GDM1 (cell line): Measurements from ENCODE around the gene TRIO.
"Not testable (repeated sequence)": the region's sequence is repeated elsewhere in the genome, so short reads cannot be mapped to it uniquely, and the experiment has no call there.

ENCODE experiments used
- DNase-seq: peaks from one replicate; lab custom pipeline; 2025; lab: John Stamatoyannopoulos, UW

TRIO gene

DNA sequence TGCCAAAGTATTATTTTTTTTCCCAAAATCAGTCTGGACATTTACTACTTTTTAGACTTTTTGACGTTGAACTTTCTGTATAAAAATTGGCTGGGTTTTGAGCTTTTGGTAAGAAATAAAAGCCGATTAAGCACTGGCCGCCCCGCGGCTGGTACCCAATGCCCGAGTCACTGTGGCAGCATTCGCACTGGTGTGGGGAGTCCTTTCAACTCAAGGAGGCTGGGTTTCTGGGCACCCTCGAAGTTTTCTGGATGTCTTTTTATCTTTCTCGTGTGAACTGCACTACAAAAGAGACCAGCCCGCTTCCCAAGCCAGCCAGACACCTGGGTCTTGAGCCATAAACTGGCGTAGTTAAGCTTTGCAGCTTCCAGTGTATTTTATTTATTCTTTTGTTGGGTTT, 366.4 kb downstream of the TRIO start:
- no peak for DNase-seq

DNA sequence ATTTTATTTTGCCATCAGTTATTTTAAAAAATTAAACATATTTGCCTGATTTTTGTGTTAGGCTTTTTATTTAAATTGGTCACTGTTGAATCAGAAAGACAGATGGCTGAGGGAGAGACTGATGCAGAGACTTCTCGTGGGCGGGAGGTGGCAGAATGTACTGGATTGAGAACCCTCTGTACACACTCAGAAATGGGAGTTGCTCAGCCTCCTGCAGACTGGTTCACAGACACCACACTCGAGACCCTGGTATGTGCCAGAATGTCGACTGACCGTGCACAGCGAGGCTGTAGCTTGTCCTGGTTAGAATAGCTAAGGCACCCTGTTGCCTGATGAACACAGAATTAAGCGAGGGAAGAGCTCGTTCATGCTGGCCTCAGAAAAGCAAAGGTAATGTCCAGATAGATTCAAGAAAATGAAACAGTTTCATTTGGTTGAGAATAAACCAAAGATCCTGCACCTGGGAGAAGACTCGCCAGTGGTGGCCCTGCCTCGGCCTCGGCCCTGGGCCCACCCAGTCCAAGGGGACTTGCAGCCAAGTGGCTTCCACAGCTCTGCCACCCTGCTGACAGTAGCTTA, 367.1 kb downstream of the TRIO start:
- DNase-seq: no peak

DNA sequence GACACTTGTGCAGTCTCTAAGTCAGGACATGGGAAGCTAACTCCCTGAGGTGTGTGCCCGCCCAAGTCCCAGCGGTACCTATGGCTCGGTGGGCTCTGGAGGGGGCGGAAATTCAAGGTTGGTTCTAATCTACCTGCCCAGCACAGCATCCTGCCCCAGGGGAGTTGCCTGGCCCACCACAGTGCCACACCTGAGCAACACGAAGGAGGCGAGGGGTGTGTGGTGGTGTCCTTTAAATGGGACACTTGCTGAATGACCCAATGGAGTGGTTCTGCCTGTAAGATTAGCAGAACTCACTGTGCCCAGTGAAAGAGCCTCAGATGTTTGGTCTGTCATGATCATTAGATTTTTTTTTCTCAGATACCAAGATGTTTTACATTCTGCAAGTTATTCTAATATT, 367.7 kb downstream of the TRIO start:
- DNase-seq: no peak

DNA sequence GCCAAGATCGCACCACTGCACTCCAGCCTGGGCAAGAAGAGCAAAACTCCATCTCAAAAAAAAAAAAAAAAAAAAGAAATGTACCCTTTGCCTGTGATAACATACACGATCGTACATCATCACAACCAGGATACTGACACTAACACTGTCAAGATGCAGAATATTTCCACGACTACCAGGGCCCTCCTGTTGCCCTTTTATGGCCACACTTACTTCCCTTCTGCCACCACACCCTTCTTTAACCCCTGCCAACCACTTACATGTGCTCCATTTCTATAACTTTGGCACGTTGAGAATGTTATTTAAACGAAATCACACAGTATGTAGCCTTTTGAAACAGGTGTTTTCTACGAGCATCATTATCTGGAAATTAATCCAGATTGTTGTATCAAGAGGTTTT, 369.4 kb downstream of the TRIO start:
- no peak for DNase-seq

DNA sequence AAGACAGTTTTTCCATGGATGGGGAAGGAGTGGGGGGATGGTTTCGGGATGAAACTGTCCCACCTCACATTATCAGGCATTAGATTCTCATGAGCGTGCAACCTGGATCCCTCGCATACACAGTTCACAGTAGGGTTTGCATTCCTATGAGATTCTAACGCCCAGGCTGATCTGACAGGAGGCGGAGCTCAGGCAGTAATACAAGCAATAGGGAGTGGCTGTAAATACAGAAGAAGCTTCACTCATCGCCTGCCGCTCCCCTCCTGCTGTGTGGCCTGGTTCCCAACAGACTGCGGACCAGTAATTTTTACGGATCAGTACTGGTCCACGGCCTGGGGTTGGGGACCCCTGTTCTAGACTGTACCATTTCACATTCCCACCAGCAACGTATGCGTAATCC, 370.1 kb downstream of the TRIO start:
- no peak for DNase-seq

DNA sequence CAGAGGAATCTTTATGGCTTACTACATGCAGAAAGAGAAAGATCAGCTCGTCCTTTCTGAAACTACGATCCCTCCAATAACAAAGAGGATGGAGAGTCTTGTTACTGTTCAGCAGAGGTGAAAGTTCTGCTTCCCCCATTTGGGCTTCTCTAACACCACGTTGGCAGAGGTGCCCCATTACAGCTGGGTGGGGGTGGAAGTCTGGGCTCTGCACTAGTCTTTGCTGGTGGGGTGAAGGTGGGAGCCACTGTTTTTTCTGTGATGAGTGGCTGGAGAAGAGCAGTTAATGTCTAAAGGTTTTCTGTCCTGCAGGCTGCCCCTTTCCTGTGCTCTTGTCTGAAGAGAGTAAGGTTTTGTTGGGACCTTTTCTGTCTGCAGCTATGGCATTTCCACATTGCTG, 373.8 kb downstream of the TRIO start:
- DNase-seq: no peak

DNA sequence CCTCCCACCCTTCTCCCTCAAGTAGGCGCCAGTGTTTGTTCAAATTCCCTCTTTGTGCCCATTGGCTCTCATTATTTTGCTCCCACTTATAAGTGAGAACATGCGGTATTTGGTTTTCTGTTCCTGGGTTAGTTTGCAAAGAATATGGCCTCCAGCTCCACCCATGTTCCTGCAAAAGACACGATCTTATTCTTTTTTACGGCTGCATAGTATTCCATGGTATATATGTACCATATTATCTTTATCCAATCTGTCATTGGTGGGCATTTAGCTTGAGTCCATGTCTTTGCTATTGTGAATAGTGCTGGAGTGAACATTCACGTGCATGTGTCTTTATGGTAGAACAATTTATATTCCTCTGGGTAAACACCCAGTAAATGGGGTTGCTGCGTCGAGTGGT, 375.5 kb downstream of the TRIO start:
- no peak for DNase-seq

DNA sequence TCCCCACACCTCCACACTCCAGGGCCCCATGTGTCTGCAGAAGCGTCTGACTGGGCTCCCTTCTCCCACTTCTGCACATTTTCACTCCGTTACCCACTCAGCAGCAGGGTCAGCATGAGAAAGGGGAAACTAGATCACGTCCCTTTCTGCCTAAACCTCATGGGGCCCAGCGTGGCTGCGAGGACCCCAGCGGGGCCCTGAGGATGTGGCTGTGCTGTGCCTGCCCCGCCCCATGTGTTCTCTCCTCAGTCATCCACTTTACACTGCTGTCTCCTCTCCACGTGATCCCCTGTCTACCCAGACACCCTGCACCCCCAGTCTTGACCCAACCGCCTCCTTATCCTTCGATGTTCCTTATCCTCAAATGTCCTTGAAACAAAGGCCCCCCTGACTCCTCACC, 378.6 kb downstream of the TRIO start:
- DNase-seq: no peak

DNA sequence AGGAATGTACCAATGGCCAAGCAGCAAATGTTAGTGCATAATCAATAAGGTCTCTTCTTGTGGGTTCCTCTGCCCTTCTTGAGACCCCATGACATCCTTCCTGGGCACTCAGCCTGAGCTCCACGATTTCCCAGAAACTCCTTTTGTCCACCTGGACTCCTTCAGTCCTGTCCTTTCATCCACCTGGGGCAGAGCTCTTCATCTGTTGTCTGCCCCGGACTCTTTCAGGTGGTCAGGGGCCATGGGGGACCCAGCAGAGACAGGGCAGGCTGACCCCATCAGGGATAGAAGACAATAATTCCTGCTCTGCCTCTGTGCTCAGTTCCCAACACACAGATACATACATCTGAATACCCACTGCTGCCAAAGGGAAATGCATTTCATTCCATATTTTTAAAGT, 379.6 kb downstream of the TRIO start:
- DNase-seq: no peak

DNA sequence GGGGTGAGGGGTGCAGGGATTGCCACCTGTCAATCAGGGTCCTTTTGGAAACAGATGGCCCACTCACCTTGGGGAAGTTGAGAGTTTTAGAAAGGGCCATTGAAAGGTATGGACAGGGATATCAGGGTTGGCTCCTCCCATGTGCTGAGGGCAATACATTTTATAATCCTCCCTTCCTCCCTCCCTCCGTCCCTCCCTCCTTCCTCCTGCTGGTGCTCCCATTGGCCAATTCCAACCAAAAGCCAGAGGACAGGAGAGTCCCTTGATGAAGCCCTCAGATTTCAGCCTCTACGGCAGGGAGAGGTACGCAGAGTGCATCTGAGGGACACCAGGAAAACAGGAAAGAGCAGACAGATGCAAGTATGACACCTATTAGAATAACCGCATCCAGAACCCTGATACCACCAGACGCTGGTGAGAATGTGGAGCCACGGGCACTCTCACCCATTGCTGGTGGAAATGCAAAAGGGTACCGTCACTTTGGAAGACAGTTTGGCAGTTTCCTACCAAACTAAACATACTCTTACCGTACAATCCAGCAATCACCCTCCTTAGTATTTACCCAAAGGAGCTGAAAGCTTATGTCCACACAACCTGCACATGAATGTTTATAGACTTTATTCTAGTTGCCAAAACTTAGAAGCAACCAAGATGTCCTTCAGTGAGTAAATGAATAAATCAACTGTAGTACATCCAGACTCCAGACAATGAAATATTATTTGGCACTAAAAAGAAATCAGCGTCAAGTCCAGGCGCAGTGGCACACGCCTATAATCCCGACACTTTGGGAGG, 380.3 kb downstream of the TRIO start:
- no peak for DNase-seq

DNA sequence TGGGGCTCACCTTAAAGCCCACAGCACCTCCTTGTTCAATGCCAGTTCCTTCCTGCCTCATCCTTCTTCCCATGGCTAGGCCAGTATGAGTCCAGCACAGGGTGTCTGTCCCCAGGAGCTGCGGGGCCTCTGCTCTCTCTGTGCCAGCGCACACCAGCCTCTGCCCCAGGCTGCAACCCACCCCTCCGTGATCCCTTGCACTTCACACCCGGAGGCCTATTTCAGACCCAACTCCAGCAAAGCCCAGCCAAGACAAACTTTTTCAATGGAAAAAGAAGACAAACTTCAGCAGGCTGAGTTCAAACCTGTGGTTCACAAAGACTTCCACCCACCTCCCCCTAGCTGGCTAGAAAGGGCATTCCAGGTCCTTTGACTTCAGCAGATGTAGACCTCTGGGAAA, 382.3 kb downstream of the TRIO start:
- no peak for DNase-seq

DNA sequence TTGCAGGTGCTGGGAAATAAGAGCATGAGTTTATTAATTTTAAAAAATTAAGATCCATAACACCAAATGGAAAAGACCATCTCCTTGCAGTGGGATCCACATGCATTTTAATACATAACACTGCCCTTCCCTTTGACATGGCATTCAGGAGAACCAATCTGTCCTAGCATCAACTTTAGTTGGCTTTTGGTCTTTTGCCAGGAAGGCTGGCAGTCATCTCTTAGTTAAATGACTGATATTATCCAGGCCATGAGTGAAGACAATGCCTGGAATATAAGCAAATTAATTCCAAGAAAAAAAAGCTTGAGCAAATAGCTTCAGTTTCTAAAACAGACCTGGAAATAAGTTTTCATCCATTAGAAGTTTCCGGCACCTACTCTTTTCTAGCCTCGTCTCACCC, 383.4 kb downstream of the TRIO start:
- DNase-seq: no peak

DNA sequence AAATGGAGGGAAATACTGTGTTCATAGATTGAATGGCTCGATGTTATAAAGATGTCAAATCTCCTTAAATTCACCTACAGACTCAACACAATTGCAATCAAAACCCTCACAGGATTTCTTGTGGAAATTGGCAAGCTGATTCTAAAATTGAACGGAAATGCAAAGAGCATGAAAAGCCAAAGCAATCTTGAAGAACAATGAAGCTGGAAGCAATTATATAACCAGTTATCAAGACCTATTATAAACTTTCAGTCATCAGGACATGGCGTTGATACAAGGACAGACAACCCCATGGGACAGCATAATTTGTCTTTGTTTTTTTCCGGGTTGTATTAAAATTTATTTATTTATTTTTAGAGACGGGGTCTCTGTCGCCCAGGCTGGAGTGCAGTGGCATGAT, 385.0 kb downstream of the TRIO start:
- DNase-seq: no peak

DNA sequence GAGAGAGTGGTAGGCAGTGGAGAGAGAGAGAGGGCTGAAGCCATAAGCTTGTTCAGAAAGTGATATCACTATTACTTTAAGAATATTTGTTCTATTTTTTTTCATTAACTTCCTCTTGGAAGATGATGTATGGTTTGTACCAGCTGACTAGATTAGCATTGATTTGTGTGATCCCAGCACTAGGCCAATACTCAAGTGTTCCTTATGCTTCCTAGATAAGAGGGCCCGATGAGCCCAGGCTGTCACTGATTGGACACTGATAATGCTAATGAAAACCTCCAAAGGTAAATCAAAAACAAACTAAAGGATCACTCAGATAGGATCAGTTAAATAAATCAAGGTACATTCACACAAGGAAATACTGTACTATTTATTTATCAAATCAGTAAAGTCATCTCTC, 385.8 kb downstream of the TRIO start:
- no peak for DNase-seq

DNA sequence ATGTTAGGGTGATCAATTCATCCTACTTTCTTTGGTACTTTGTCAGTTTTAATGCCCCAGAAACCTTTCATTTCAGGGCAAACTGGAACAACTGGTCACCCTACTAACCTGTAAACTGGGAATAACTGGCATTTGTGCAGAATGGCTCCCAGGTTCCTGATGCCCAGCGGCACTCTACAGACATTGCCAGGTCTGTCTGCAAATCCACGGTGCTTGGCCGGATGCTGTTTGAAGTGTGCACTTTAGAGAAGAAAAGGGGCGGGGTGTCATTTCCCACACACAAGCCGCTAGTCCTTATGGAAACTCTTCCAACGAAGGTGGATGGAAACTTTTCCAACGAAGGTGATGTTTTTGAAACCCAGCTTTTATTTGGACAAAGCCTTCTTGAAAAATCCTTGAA, 388.5 kb downstream of the TRIO start:
- DNase-seq: no peak

DNA sequence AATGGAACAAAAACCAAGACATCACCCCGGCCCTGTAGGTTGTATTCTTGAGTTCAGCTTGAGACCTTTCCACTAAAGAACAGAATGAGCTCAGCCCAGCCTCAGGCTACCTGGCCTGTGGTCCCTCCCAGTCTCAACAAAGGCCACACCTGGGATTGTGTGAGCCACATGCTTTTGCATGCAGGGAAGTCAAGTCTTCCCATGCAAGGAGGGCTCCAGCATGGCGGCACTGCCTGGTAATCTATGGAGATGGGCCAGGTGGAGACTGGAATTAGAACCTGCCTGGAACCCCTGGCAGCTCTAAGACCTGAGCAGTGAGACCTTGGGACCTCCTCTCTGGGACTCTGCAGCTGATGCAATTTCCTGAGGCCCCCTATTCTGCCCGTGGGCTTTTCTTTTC, 389.0 kb downstream of the TRIO start:
- no peak for DNase-seq

DNA sequence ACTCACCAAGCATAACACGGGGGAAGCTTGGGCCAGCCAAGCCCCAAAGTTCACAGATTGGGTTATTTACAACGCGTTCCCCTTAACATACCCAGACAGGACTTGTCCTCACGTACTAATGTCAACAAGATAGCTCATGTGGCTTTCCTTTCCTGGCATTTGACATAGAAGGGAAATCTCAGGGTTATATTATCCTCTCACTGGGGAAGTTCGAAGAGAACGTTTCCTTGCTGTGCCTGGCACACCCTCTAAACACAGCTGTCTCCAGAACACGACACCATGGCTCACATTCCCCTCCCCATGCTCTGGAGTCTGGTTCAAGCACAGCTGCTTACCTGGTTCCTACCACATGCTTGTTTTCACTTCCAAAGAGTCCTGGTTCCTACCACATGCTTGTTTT, 391.6 kb downstream of the TRIO start:
- DNase-seq: no peak

DNA sequence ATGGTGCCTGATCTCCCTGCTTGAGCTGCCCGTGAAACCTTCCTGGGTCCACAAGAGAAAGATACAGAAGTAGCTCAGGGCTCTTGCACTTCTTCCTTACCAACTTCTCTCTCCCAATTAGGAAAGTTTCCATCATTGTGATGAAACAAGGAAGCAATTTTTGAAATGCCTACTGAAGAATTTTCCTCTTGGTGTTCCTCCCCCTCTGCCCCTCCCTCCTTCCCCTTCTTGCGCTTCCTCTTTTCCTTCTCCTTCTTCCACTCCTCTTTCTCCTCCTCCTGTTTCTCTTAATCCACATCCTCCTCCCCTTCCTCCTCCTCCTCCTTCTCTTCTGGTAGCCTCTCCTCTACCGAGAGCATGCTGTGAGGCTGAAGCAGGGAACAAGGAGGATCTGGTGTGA, 402.2 kb downstream of the TRIO start:
- DNase-seq: no peak

DNA sequence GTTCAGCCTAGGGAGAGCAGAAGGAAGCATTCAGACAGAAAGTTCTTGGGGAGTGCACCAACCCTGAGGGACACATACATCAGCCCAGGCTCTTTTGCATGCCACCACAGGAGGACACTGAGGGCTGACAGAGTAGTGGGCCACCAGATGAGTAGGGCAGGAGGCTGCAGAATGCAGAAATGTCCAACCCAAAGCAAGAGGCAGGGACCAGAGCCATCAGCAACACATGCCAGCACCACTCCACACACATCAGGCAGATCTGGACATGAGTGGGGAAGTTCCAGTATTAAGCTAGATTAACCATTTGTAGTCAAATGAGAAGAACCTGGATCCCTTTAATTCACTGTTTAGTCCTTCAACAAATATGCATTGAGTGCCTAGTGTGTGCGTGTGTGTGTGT, 402.7 kb downstream of the TRIO start:
- no peak for DNase-seq

DNA sequence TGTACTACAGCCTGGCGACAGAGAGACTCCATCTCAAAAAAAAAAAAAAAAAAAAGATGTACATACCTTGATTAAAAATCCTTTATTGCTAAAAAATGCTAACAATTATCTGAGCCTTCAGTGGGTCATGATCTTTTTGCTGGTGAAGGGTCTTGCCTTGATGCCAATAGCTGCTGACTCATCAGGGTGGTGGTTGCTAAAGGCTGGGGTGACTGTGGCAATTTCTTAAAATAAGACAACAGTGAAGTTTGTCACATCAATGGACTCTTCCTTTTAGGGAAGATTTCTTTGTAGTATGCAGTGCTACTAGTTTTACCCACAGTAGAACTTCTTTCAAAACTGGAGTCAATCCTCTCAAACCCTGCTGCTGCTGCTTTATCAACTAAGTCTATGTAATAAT, 404.5 kb downstream of the TRIO start:
- no peak for DNase-seq

DNA sequence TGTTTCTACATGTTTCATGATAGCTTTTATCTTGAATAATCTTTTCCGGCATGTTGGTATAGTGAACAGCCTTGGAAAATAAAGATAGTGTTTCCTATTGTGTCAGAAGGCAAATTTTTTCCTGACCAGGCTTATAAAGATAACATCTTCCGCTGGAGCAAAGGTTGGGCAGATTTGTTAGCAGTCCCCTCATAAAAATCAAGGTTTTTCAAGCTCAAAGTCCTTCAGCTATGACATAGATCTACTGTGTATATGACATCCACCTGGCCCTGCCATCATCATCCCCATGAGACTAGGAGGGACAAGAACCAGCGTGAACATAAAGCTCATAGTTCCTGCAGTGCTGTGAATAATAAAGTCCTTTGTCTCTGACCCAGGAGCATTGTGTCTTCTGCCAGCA, 408.1 kb downstream of the TRIO start:
- no peak for DNase-seq

DNA sequence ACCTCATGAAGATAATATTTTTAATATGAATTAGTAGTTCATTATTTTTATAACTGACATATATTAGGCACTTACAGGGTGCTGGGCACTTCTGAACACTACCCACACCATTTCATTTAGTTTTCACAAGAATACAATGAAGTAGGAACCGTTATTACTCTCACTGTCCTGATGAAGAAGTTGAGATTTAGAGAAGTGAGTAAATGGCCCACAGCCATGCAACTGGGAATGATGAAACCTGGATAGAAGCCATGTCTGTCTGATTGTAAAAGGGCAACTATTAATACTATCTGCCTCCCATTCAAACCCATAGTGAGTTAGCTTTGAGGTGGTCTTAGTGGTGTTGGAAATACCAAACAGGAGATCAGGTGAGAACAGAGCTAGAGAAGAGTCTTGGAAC, 408.9 kb downstream of the TRIO start:
- DNase-seq: no peak

DNA sequence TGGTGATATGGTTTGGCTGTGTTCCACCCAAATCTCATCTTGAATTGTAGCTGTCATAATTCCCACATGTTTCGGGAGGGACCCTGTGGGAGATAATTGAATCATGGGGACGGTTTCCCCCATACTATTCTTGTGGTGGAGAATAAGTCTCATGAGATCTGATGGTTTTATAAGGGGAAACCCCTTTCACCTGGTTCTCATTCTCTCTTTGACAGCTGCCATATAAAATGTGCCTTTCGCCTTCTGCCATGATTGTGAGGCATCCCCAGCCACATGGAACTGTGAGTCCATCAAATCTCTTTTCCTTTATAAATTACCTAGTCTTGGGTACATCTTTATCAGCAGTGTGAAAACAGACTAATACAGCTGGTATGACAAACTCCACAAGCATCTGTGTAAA, 411.1 kb downstream of the TRIO start:
- DNase-seq: not testable (repeated sequence)

DNA sequence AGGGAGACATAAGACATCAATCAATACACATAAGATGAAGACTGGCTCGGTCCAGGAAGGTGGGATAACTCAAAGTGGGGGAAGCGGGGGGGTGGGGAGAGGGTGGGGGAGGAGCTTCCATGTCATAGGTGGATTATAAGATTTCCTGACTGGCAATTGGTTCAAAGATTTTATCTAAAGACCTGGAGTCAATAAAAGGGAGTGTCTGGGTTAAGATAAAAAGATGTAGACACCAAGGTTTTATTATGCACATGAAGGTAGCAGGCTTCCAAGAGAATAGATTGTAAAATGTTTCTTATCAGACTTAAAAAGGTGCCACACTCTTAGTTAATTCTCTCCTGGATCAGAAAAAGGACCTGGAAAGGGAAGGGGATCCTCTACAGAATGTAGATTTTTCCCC, 412.9 kb downstream of the TRIO start:
- no peak for DNase-seq
